Measurements from ENCODE around the gene PCDH15. TPM values are rescaled to one million over a fixed set of nuclear protein-coding genes. Genes with fewer than 3 reads are reported as not detected.
"Not testable (repeated sequence)": the region's sequence is repeated elsewhere in the genome, so short reads cannot be mapped to it uniquely, and the experiment has no call there.

Gene PCDH15
- total RNA-seq, 4 donors from 2014 or later = not detected

- intact Hi-C loops (cut with DNase I) = no loop called here
- 53 to 71% methylated on average over 1 of the region's 1 CpG for WGBS, 2 donors
- no peak overlapping the region for H3K27ac ChIP-seq
- H3K36me3 ChIP-seq = no peaks in the 10 kb centered on the region
- no peaks in the 10 kb centered on the region for H3K27me3 ChIP-seq
- no peaks in the 10 kb centered on the region for H3K9me3 ChIP-seq
- TF ChIP-seq POLR2A (IDR thresholded peaks at IDR 0.05) = no peak
- peak in 3 of 6 experiments; percentile 9 to 29 (median 16) for TF ChIP-seq CTCF (IDR thresholded peaks at IDR 0.05)
- H3K4me3 ChIP-seq = no peak overlapping the region
- DNase-seq = no peak
- no peaks in the 10 kb centered on the region for H3K4me1 ChIP-seq
These were observed 398.5 kb downstream of the PCDH15 start for GRCh38 chr10:54402576-54402975.

GRCh38 chr10:54396031-54396430 lies 405.0 kb downstream of the PCDH15 start:
- no peak overlapping the region for H3K4me3 ChIP-seq
- no peaks in the 10 kb centered on the region for H3K4me1 ChIP-seq
- no peak overlapping the region for H3K27ac ChIP-seq
- intact Hi-C loops (cut with DNase I) = no loop called here
- DNase-seq = no peak
- no peaks in the 10 kb centered on the region for H3K27me3 ChIP-seq
- no peak for TF ChIP-seq POLR2A (IDR thresholded peaks at IDR 0.05)
- no peak for TF ChIP-seq CTCF (IDR thresholded peaks at IDR 0.05)
- H3K36me3 ChIP-seq = no peaks in the 10 kb centered on the region
- no peaks in the 10 kb centered on the region for H3K9me3 ChIP-seq
- WGBS, 2 donors = 59 to 64% methylated on average over 6 of the region's 6 CpGs

- H3K4me1 ChIP-seq; H3K9me3 ChIP-seq; DNase-seq; H3K36me3 ChIP-seq; H3K27me3 ChIP-seq; H3K4me3 ChIP-seq; H3K27ac ChIP-seq; intact Hi-C loops (cut with DNase I): not testable (repeated sequence)
- WGBS, 2 donors = 74 to 87% methylated on average over 6 of the region's 6 CpGs
These were observed 406.4 kb downstream of the PCDH15 start for GRCh38 chr10:54394598-54394997.

GRCh38 chr10:54372179-54372578 lies 428.9 kb downstream of the PCDH15 start:
- WGBS, 2 donors = 54 to 58% methylated on average over 1 of the region's 1 CpG
- intact Hi-C loops (cut with DNase I) = no loop called here

GRCh38 chr10:54368984-54369383 lies 432.0 kb downstream of the PCDH15 start:
- 59 to 76% methylated on average over 3 of the region's 3 CpGs for WGBS, 2 donors

More at GRCh38 chr10:54372179-54372578, 428.9 kb downstream of the PCDH15 start:
- H3K27me3 ChIP-seq = no peaks in the 10 kb centered on the region
- no peaks in the 10 kb centered on the region for H3K4me1 ChIP-seq
- DNase-seq = no peak
- no peaks in the 10 kb centered on the region for H3K9me3 ChIP-seq
- H3K36me3 ChIP-seq = no peaks in the 10 kb centered on the region
- H3K4me3 ChIP-seq = no peak overlapping the region
- no peak overlapping the region for H3K27ac ChIP-seq
- TF ChIP-seq POLR2A (IDR thresholded peaks at IDR 0.05) (no peak), CTCF (IDR thresholded peaks at IDR 0.05) (no peak)

More at GRCh38 chr10:54368984-54369383, 432.0 kb downstream of the PCDH15 start:
- no peaks in the 10 kb centered on the region for H3K4me1 ChIP-seq
- intact Hi-C loops (cut with DNase I) = no loop called here
- no peak overlapping the region for H3K4me3 ChIP-seq
- H3K9me3 ChIP-seq = no peaks in the 10 kb centered on the region
- no peak for TF ChIP-seq CTCF (IDR thresholded peaks at IDR 0.05)
- TF ChIP-seq POLR2A (IDR thresholded peaks at IDR 0.05) = no peak
- no peaks in the 10 kb centered on the region for H3K36me3 ChIP-seq
- H3K27me3 ChIP-seq = no peaks in the 10 kb centered on the region
- no peak overlapping the region for H3K27ac ChIP-seq
- no peak for DNase-seq

Data from esophagus squamous epithelium (tissue), 5 donors.